CD4-positive, alpha-beta T cell (primary cell): ENCODE measurements around the gene NSDHL. TPM values are rescaled to one million over a fixed set of nuclear protein-coding genes. Genes with fewer than 3 reads are reported as not detected.

Experiments
- ATAC-seq: fragments of 200-7000 bp; cut with Tn5 transposase; one replicate; pipeline ENCODE4 v1.10.0; 2022; ENCODE audit warnings: mild to moderate bottlenecking; ENCODE audit not compliant: poor library complexity
- CTCF ChIA-PET: fragments of 350-600 bp; sonication (Branson Sonifier 250); formaldehyde crosslinking; loops from one replicate; lab custom pipeline; 2021; ENCODE audit warnings: antibody characterized with exemption, inconsistent platforms; lab: Charles Lee
- POLR2A ChIA-PET: fragments of 350-600 bp; sonication (Branson Sonifier 250); formaldehyde crosslinking; loops from one replicate; lab custom pipeline; 2021; ENCODE audit warnings: antibody characterized with exemption, inconsistent platforms; lab: Charles Lee
- DNase-seq, 14 experiments: peaks; one replicate each; pipeline ENCODE4 v3.0.0-alpha.2; 2013 to 2020; ENCODE audit warnings: mixed read lengths in 2 of 14
- H3K27ac ChIP-seq, 2 donors: one replicate each; pipeline versions ENCODE4 v1.5.1 to v1.7.0; 2013; ENCODE audit warnings: low read length in 2 of 2, low read depth in 1 of 2, mild to moderate bottlenecking in 1 of 2
- H3K27me3 ChIP-seq, 2 experiments: 1 replicate in 1 of 2; 2 replicates in 1 of 2; pipeline versions ENCODE4 v1.6.1 to v1.7.0; 2013; ENCODE audit warnings: low read length in 2 of 2, control low read depth in 1 of 2, mild to moderate bottlenecking in 1 of 2, moderate library complexity in 1 of 2; ENCODE audit not compliant: insufficient read depth in 2 of 2, control insufficient read depth in 1 of 2
- H3K36me3 ChIP-seq: one replicate; pipeline ENCODE4 v1.6.1; 2013; ENCODE audit warnings: low read length, control low read depth; ENCODE audit not compliant: insufficient read depth
- H3K4me1 ChIP-seq: one replicate; pipeline ENCODE4 v1.6.1; 2013; ENCODE audit warnings: low read length, control low read depth; ENCODE audit not compliant: insufficient read depth
- H3K4me3 ChIP-seq: one replicate; pipeline ENCODE4 v1.5.1; 2013; ENCODE audit warnings: mild to moderate bottlenecking, low read length, moderate library complexity
- H3K9me3 ChIP-seq, 2 experiments: 1 replicate in 1 of 2; 2 replicates in 1 of 2; pipeline versions ENCODE4 v1.6.1 to v1.7.0; 2013; ENCODE audit warnings: low read length in 2 of 2, mild to moderate bottlenecking in 2 of 2, control low read depth in 1 of 2, moderate library complexity in 1 of 2; ENCODE audit not compliant: control insufficient read depth in 1 of 2, insufficient read depth in 1 of 2
- H3K27ac Mint-ChIP-seq: one replicate; pipeline ENCODE4 v1.8.0; 2020; ENCODE audit warnings: mixed read lengths
- H3K27me3 Mint-ChIP-seq: one replicate; pipeline ENCODE4 v1.8.0; 2021; ENCODE audit warnings: mixed read lengths
- H3K36me3 Mint-ChIP-seq: one replicate; pipeline ENCODE4 v1.8.0; 2021; ENCODE audit warnings: low read depth, mixed read lengths
- H3K4me1 Mint-ChIP-seq: one replicate; pipeline ENCODE4 v1.8.0; 2021; ENCODE audit warnings: low read depth, mixed read lengths
- H3K4me3 Mint-ChIP-seq: one replicate; pipeline ENCODE4 v1.8.0; 2020; ENCODE audit warnings: mild to moderate bottlenecking, mixed read lengths
- H3K9me3 Mint-ChIP-seq: one replicate; pipeline ENCODE4 v1.8.0; 2020; ENCODE audit warnings: mixed read lengths
- intact Hi-C, 2 experiments: fragments of 100-400 bp; cut with DNase I in 1 of 2; cut with micrococcal nuclease in 1 of 2; formaldehyde crosslinking; loops; one replicate each; pipeline versions ENCODE4 v1.15.1 to v1.9.0; 2023 to 2025; cut with DNase I, micrococcal nuclease
- total RNA-seq, 174 experiments: library from RNA in 2 of 174; stranded (reverse) in 2 of 174; gene quantifications; one replicate each; pipeline ENCODE4 v1.2.3 and lab custom pipeline; 2021 to 2026
- TF ChIP-seq, protein P1 (sequence below): fragments of 200-600 bp; IDR thresholded peaks from one replicate; pipeline ENCODE4 v1.8.0; 2022; ENCODE audit warnings: antibody characterized with exemption, mild to moderate bottlenecking

NSDHL gene
- total RNA-seq, 2 experiments from 2014 or later: 2.7 to 2.9 TPM

DNA sequence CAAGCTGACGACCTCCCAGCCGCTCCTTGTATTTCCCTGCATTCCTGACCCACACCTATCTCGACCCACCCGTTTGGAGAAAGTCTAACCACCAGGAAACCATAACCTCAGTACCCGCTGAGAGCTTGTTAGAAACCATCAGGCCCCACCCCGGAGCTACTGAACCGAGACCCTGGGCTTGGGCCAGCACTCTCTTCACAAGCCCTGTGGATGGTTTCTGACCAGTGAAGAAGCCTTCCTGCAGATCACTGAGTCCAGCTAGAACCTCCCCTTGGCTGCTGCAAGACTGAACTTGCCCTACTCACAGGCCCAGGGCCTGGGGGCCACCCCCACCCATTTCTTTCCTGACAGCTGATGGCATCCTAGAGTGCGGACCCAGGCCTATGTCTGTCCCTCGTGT, 40.4 kb downstream of the NSDHL start:
- Histone ChIP-seq H3K27ac (no peak overlapping the region), H3K4me3 (no peak overlapping the region), H3K9me3 (no peaks in the 10 kb centered on the region), H3K4me1 (peaks cover 16% of the 10 kb centered on the region), H3K27me3 (no peaks in the 10 kb centered on the region), H3K36me3 (peaks cover 5% of the 10 kb centered on the region)
- intact Hi-C loops: no loop called here
- Mint-ChIP-seq H3K36me3 (peaks cover 21% of the 10 kb centered on the region), H3K4me1 (no peaks in the 10 kb centered on the region), H3K27me3 (no peaks in the 10 kb centered on the region), H3K4me3 (no peak overlapping the region), H3K27ac (no peak overlapping the region), H3K9me3 (no peaks in the 10 kb centered on the region)
- CTCF ChIA-PET: no interaction called here
- POLR2A ChIA-PET: no interaction called here
- TF ChIP-seq, protein P1, sequence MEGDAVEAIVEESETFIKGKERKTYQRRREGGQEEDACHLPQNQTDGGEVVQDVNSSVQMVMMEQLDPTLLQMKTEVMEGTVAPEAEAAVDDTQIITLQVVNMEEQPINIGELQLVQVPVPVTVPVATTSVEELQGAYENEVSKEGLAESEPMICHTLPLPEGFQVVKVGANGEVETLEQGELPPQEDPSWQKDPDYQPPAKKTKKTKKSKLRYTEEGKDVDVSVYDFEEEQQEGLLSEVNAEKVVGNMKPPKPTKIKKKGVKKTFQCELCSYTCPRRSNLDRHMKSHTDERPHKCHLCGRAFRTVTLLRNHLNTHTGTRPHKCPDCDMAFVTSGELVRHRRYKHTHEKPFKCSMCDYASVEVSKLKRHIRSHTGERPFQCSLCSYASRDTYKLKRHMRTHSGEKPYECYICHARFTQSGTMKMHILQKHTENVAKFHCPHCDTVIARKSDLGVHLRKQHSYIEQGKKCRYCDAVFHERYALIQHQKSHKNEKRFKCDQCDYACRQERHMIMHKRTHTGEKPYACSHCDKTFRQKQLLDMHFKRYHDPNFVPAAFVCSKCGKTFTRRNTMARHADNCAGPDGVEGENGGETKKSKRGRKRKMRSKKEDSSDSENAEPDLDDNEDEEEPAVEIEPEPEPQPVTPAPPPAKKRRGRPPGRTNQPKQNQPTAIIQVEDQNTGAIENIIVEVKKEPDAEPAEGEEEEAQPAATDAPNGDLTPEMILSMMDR: no peak
- ATAC-seq (no peak), DNase-seq (no peak)

GRCh38 chrX:152872522-152872921, 41.7 kb downstream of the NSDHL start:
- no peak overlapping the region for H3K27ac Mint-ChIP-seq
- ATAC-seq: no peak
- intact Hi-C loops: no loop called here

GRCh38 chrX:152873361-152873760, 42.5 kb downstream of the NSDHL start:
- Mint-ChIP-seq H3K27ac (no peak overlapping the region), H3K27me3 (no peaks in the 10 kb centered on the region), H3K4me3 (no peak overlapping the region), H3K4me1 (no peaks in the 10 kb centered on the region), H3K9me3 (no peaks in the 10 kb centered on the region), H3K36me3 (peaks cover 18% of the 10 kb centered on the region)
- Histone ChIP-seq H3K27ac (no peak overlapping the region), H3K27me3 (no peaks in the 10 kb centered on the region), H3K4me1 (peaks cover 16% of the 10 kb centered on the region), H3K36me3 (peaks cover 4% of the 10 kb centered on the region), H3K9me3 (no peaks in the 10 kb centered on the region), H3K4me3 (no peak overlapping the region)
- intact Hi-C loops: no loop called here
- ChIA-PET CTCF (no interaction called here), POLR2A (no interaction called here)
- ATAC-seq: no peak
- TF ChIP-seq, protein P1: no peak
- DNase-seq: no peak

More at GRCh38 chrX:152872522-152872921, 41.7 kb downstream of the NSDHL start:
- peaks cover 4% of the 10 kb centered on the region for H3K36me3 ChIP-seq
- Mint-ChIP-seq H3K36me3 (peaks cover 19% of the 10 kb centered on the region), H3K27me3 (no peaks in the 10 kb centered on the region), H3K4me1 (no peaks in the 10 kb centered on the region), H3K4me3 (no peak overlapping the region), H3K9me3 (no peaks in the 10 kb centered on the region)
- H3K9me3 ChIP-seq: no peaks in the 10 kb centered on the region
- ChIA-PET POLR2A (no interaction called here), CTCF (no interaction called here)
- TF ChIP-seq, protein P1: no peak
- H3K27me3 ChIP-seq: no peaks in the 10 kb centered on the region
- H3K27ac ChIP-seq: no peak overlapping the region
- H3K4me3 ChIP-seq: no peak overlapping the region
- no peak for DNase-seq
- H3K4me1 ChIP-seq: peaks cover 16% of the 10 kb centered on the region
